CD4-positive, alpha-beta T cell (primary cell): ENCODE measurements around the gene ARNT2. TPM values are rescaled to one million over a fixed set of nuclear protein-coding genes. Genes with fewer than 3 reads are reported as not detected.

Experiments used
- ATAC-seq: fragments of 200-7000 bp; cut with Tn5 transposase; one replicate; pipeline ENCODE4 v1.10.0; 2022; ENCODE audit warnings: mild to moderate bottlenecking; ENCODE audit not compliant: poor library complexity
- CTCF ChIA-PET: fragments of 350-600 bp; sonication (Branson Sonifier 250); formaldehyde crosslinking; loops from one replicate; lab custom pipeline; 2021; ENCODE audit warnings: antibody characterized with exemption, inconsistent platforms; lab: Charles Lee
- POLR2A ChIA-PET: fragments of 350-600 bp; sonication (Branson Sonifier 250); formaldehyde crosslinking; loops from one replicate; lab custom pipeline; 2021; ENCODE audit warnings: antibody characterized with exemption, inconsistent platforms; lab: Charles Lee
- DNase-seq, 14 experiments: peaks; one replicate each; pipeline ENCODE4 v3.0.0-alpha.2; 2013 to 2020; ENCODE audit warnings: mixed read lengths in 2 of 14
- H3K27ac ChIP-seq, 2 donors: one replicate each; pipeline versions ENCODE4 v1.5.1 to v1.7.0; 2013; ENCODE audit warnings: low read length in 2 of 2, low read depth in 1 of 2, mild to moderate bottlenecking in 1 of 2
- H3K27me3 ChIP-seq, 2 experiments: 1 replicate in 1 of 2; 2 replicates in 1 of 2; pipeline versions ENCODE4 v1.6.1 to v1.7.0; 2013; ENCODE audit warnings: low read length in 2 of 2, control low read depth in 1 of 2, mild to moderate bottlenecking in 1 of 2, moderate library complexity in 1 of 2; ENCODE audit not compliant: insufficient read depth in 2 of 2, control insufficient read depth in 1 of 2
- H3K36me3 ChIP-seq: one replicate; pipeline ENCODE4 v1.6.1; 2013; ENCODE audit warnings: low read length, control low read depth; ENCODE audit not compliant: insufficient read depth
- H3K4me1 ChIP-seq: one replicate; pipeline ENCODE4 v1.6.1; 2013; ENCODE audit warnings: low read length, control low read depth; ENCODE audit not compliant: insufficient read depth
- H3K4me3 ChIP-seq: one replicate; pipeline ENCODE4 v1.5.1; 2013; ENCODE audit warnings: mild to moderate bottlenecking, low read length, moderate library complexity
- H3K9me3 ChIP-seq, 2 experiments: 1 replicate in 1 of 2; 2 replicates in 1 of 2; pipeline versions ENCODE4 v1.6.1 to v1.7.0; 2013; ENCODE audit warnings: low read length in 2 of 2, mild to moderate bottlenecking in 2 of 2, control low read depth in 1 of 2, moderate library complexity in 1 of 2; ENCODE audit not compliant: control insufficient read depth in 1 of 2, insufficient read depth in 1 of 2
- H3K27ac Mint-ChIP-seq: one replicate; pipeline ENCODE4 v1.8.0; 2020; ENCODE audit warnings: mixed read lengths
- H3K27me3 Mint-ChIP-seq: one replicate; pipeline ENCODE4 v1.8.0; 2021; ENCODE audit warnings: mixed read lengths
- H3K36me3 Mint-ChIP-seq: one replicate; pipeline ENCODE4 v1.8.0; 2021; ENCODE audit warnings: low read depth, mixed read lengths
- H3K4me1 Mint-ChIP-seq: one replicate; pipeline ENCODE4 v1.8.0; 2021; ENCODE audit warnings: low read depth, mixed read lengths
- H3K4me3 Mint-ChIP-seq: one replicate; pipeline ENCODE4 v1.8.0; 2020; ENCODE audit warnings: mild to moderate bottlenecking, mixed read lengths
- H3K9me3 Mint-ChIP-seq: one replicate; pipeline ENCODE4 v1.8.0; 2020; ENCODE audit warnings: mixed read lengths
- intact Hi-C, 2 experiments: fragments of 100-400 bp; cut with DNase I in 1 of 2; cut with micrococcal nuclease in 1 of 2; formaldehyde crosslinking; loops; one replicate each; pipeline versions ENCODE4 v1.15.1 to v1.9.0; 2023 to 2025; cut with DNase I, micrococcal nuclease
- total RNA-seq, 174 experiments: library from RNA in 2 of 174; stranded (reverse) in 2 of 174; gene quantifications; one replicate each; pipeline ENCODE4 v1.2.3 and lab custom pipeline; 2021 to 2026
- TF ChIP-seq, protein P1 (sequence below): fragments of 200-600 bp; IDR thresholded peaks from one replicate; pipeline ENCODE4 v1.8.0; 2022; ENCODE audit warnings: antibody characterized with exemption, mild to moderate bottlenecking

The ARNT2 gene
- total RNA-seq, 2 experiments from 2014 or later, result not detected

DNA sequence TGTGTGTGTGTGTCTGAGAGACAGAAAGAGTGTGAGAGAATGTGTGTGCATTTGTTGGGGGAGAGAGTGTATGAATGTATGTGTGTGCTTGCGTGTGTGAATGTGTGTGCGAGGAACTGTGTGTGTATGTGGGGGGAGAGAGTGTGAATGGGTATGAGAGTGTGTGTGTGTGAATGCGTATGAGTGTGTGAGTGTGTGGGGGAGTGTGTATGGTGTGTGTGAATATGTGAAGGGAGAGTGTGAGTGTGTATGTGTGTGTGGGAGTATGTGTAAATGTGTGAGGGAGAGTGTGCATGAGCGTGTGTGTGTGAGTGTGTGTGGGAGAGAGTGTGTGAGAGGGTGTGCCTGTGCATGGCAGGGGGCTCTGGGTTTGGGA is 211.2 kb downstream of the ARNT2 start:
- no peaks in the 10 kb centered on the region for H3K4me1 ChIP-seq
- intact Hi-C loops, result no loop called here
- CTCF ChIA-PET, result no interaction called here

DNA sequence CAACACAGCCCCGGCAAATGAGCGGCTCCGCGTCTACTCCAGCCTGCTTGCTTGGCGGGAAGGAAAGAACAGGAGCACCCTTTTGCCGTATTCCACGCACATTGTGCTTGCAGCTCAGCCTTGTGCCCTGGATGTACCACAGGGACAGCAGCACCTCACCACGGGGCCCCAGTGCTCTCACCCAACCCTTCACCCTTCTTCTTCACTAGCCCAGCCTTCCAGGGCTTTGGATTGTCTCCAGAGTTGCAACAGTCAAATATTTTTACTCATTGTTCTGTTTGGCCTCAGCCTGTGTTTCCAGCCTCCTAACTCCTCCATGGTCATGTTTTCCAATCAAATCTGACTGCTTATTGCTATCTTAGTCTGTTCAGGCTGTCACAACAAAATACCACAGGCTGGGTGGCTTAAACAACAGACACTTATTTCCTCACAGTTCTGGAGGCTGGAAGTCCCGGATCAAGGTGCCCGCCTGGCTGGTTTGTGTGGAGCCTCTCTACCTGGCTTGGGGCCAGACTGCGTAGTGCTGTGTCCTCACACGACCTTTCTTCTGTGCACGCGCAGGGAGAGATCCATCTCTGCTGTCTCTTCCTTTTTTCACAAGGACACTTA is 211.7 kb downstream of the ARNT2 start:
- intact Hi-C loops, result no loop called here
- Mint-ChIP-seq H3K27me3 (peaks cover 41% of the 10 kb centered on the region), H3K36me3 (no peaks in the 10 kb centered on the region), H3K9me3 (no peaks in the 10 kb centered on the region), H3K4me3 (no peak overlapping the region), H3K27ac (no peak overlapping the region), H3K4me1 (no peaks in the 10 kb centered on the region)
- Histone ChIP-seq H3K27ac (no peak overlapping the region), H3K27me3 (peaks cover 0 to 6% of the 10 kb centered on the region in 2 experiments), H3K36me3 (no peaks in the 10 kb centered on the region), H3K9me3 (no peaks in the 10 kb centered on the region), H3K4me3 (no peak overlapping the region), H3K4me1 (no peaks in the 10 kb centered on the region)
- DNase-seq (no peak), ATAC-seq (no peak)
- ChIA-PET POLR2A (no interaction called here), CTCF (no interaction called here)
- TF ChIP-seq, protein P1, sequence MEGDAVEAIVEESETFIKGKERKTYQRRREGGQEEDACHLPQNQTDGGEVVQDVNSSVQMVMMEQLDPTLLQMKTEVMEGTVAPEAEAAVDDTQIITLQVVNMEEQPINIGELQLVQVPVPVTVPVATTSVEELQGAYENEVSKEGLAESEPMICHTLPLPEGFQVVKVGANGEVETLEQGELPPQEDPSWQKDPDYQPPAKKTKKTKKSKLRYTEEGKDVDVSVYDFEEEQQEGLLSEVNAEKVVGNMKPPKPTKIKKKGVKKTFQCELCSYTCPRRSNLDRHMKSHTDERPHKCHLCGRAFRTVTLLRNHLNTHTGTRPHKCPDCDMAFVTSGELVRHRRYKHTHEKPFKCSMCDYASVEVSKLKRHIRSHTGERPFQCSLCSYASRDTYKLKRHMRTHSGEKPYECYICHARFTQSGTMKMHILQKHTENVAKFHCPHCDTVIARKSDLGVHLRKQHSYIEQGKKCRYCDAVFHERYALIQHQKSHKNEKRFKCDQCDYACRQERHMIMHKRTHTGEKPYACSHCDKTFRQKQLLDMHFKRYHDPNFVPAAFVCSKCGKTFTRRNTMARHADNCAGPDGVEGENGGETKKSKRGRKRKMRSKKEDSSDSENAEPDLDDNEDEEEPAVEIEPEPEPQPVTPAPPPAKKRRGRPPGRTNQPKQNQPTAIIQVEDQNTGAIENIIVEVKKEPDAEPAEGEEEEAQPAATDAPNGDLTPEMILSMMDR, result no peak

More for the DNA sequence above, 211.2 kb downstream of the ARNT2 start:
- TF ChIP-seq, protein P1, result no peak
- no peaks in the 10 kb centered on the region for H3K36me3 ChIP-seq
- Mint-ChIP-seq H3K4me3 (no peak overlapping the region), H3K27ac (no peak overlapping the region), H3K9me3 (no peaks in the 10 kb centered on the region), H3K27me3 (peaks cover 37% of the 10 kb centered on the region), H3K36me3 (no peaks in the 10 kb centered on the region), H3K4me1 (no peaks in the 10 kb centered on the region)
- no peaks in the 10 kb centered on the region for H3K9me3 ChIP-seq
- H3K4me3 ChIP-seq, result no peak overlapping the region
- no peak for ATAC-seq
- DNase-seq, result no peak
- no peak overlapping the region for H3K27ac ChIP-seq
- H3K27me3 ChIP-seq, result peaks cover 0 to 6% of the 10 kb centered on the region in 2 experiments
- POLR2A ChIA-PET, result no interaction called here

DNA sequence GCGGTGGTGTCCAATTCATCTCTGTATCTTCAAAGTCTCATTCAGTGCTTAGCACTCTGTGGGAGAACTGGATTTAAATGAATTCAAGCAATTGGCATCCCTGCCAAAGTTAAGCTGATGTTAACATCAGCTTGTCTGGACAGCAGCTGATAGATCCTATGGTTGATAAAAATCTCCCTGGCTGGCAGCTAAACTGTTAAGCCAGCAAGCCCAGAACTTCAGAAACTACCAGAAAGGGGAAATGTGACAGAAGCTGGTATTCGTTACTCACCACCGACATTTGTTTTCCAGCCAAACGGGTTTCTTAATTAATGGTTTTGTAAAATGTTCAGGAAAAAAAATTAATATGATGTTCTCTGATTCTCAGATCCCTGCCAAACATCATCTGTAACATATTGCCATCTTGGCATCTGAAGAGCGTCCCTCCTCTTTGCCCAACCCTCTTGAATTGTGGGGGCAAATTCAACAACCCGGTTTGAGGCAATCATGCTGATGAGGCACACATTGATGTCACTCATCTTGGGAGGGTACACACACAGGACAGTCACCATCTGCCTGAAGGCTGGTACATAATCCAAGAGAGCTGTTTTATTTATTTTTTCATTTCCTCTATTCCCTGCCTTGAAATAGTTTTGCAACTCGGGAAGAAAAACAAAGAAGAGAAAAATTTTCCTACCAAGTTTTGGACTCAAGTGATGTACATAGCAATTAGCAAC is 214.7 kb downstream of the ARNT2 start:
- Histone ChIP-seq H3K27ac (no peak overlapping the region), H3K4me3 (no peak overlapping the region), H3K36me3 (no peaks in the 10 kb centered on the region), H3K9me3 (peaks cover 0 to 7% of the 10 kb centered on the region in 2 experiments), H3K4me1 (no peaks in the 10 kb centered on the region), H3K27me3 (peaks cover 0 to 6% of the 10 kb centered on the region in 2 experiments)
- Mint-ChIP-seq H3K36me3 (no peaks in the 10 kb centered on the region), H3K4me1 (no peaks in the 10 kb centered on the region), H3K27me3 (peaks cover 46% of the 10 kb centered on the region), H3K9me3 (no peaks in the 10 kb centered on the region), H3K27ac (no peak overlapping the region), H3K4me3 (no peak overlapping the region)
- intact Hi-C loops, result no loop called here
- ChIA-PET POLR2A (no interaction called here), CTCF (no interaction called here)
- ATAC-seq (no peak), DNase-seq (no peak)
- TF ChIP-seq, protein P1, result no peak
